Testis (tissue), 2 donors: ENCODE data around the gene CCDC191.

ENCODE experiments used
- POLR2A ChIP-seq: fragments of 450-650 bp; IDR thresholded peaks from one replicate; pipeline ENCODE4 v1.6.1; 2017; ENCODE audit warnings: antibody characterized with exemption, mild to moderate bottlenecking, moderate library complexity
- TF ChIP-seq, protein P1 (sequence below), 3 experiments: fragments of 450-650 bp in 2 of 3; fragments of 200-600 bp in 1 of 3; sonication (generic) in 1 of 3; IDR thresholded peaks; one replicate each; pipeline ENCODE4 v1.5.1; 2016 to 2019; ENCODE audit warnings: antibody characterized with exemption in 3 of 3, mild to moderate bottlenecking in 2 of 3, moderate library complexity in 1 of 3

DNA sequence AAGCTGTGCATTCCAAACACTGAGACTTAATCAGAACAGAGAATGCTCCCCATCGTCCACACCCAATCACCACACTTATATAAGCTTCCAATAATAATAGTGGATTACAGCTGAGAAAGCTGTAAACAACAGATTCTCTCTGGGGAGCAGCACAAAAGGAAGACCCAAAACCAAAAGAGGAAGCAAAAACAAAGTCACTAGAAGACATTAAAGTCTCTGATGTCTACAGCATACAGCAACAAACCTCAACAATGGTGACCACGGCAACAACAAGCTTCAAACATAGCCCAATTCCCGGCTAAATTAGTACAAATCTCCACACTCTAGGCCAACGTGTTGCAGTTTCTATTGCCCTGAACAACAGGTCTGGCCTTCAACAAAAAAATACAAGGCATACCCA is 70.8 kb downstream of the CCDC191 start:
- TF ChIP-seq, protein P1, sequence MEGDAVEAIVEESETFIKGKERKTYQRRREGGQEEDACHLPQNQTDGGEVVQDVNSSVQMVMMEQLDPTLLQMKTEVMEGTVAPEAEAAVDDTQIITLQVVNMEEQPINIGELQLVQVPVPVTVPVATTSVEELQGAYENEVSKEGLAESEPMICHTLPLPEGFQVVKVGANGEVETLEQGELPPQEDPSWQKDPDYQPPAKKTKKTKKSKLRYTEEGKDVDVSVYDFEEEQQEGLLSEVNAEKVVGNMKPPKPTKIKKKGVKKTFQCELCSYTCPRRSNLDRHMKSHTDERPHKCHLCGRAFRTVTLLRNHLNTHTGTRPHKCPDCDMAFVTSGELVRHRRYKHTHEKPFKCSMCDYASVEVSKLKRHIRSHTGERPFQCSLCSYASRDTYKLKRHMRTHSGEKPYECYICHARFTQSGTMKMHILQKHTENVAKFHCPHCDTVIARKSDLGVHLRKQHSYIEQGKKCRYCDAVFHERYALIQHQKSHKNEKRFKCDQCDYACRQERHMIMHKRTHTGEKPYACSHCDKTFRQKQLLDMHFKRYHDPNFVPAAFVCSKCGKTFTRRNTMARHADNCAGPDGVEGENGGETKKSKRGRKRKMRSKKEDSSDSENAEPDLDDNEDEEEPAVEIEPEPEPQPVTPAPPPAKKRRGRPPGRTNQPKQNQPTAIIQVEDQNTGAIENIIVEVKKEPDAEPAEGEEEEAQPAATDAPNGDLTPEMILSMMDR (IDR thresholded peaks at IDR 0.05), result no peak
- no peak for TF ChIP-seq POLR2A
